GM12865 (cell line): ENCODE measurements around the gene FAM13A.

Experiments
- DNase-seq: peaks from one replicate; pipeline ENCODE4 v3.0.0; 2010; ENCODE audit warnings: low read depth
- H3K4me3 ChIP-seq: 2 replicates; pipeline ENCODE4 v1.5.1; 2011; ENCODE audit warnings: mild to moderate bottlenecking, low read depth, low read length, control low read depth
- TF ChIP-seq, protein P1 (sequence below): IDR thresholded peaks from 2 replicates; pipeline ENCODE4 v1.5.1; 2011; ENCODE audit warnings: low read length, control low read depth, low read depth, inconsistent platforms; ENCODE audit not compliant: insufficient read depth; ENCODE audit errors: missing control alignments

The FAM13A gene

DNA sequence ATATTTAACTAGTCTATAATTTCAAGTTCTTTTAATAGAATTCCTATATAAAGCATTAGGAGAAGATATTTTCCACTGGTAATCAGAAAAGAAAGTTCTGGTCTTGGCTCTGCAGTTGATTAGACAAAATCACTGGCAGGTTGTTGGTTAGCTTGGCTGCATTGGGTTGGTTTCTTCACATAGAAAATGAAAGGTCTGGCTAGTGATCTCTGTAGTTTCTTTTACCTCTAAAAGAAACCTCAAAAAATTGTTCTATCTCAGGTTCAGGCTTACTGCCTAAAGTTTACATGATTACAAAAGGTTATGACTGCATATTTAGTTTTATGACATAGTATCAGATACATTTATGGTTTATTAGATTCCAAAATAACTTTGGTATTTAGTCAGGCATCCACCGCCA is 263.5 kb downstream of the FAM13A start:
- no peak overlapping the region for H3K4me3 ChIP-seq
- TF ChIP-seq, protein P1, sequence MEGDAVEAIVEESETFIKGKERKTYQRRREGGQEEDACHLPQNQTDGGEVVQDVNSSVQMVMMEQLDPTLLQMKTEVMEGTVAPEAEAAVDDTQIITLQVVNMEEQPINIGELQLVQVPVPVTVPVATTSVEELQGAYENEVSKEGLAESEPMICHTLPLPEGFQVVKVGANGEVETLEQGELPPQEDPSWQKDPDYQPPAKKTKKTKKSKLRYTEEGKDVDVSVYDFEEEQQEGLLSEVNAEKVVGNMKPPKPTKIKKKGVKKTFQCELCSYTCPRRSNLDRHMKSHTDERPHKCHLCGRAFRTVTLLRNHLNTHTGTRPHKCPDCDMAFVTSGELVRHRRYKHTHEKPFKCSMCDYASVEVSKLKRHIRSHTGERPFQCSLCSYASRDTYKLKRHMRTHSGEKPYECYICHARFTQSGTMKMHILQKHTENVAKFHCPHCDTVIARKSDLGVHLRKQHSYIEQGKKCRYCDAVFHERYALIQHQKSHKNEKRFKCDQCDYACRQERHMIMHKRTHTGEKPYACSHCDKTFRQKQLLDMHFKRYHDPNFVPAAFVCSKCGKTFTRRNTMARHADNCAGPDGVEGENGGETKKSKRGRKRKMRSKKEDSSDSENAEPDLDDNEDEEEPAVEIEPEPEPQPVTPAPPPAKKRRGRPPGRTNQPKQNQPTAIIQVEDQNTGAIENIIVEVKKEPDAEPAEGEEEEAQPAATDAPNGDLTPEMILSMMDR = no peak
- peak; percentile 21 for DNase-seq

DNA sequence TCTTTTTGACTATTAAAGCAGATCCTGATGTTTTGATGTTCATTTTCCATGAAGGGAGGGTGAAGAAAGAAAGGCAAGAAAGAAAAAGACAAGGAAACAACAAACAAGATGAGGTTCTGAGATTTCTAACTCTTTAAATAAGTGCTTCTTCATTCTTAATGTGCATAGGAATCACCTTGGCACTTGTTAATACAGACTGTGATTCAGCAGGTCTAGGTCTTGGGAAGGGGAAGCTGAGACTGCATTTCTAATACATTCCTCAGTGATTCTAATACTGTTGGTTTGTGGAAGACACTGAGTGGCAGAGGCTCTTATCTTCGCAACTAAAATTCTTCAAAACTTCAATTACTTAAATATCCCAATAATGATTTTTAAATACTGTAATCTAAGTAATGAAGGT is 264.2 kb downstream of the FAM13A start:
- TF ChIP-seq, protein P1 = no peak
- no peak overlapping the region for H3K4me3 ChIP-seq
- DNase-seq = no peak

DNA sequence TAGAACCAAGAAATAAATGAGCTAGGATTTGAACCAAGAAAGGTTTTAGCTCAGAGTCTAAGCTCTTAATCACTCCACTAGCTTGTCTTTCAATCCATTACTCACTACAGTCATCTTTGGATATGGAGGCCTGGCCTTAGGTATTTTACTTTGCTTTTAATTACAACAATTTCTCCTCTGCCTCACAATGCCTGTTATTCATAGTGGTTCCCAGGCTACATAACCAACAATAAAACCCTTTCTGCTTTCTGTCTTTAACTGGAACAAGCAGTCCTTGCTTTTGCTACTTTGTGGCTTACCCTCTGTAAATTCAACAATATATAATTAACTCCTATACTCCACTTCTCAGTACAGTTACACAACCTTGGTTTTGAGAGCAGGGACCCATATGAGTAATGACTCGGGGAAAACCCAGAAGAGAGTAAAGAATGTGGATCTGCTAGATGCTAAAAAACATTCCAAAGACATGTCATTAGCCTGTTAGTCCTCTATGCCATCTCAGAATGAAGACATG is 264.7 kb downstream of the FAM13A start:
- DNase-seq = peak; percentile 32
- no peak overlapping the region for H3K4me3 ChIP-seq
- TF ChIP-seq, protein P1 = no peak

DNA sequence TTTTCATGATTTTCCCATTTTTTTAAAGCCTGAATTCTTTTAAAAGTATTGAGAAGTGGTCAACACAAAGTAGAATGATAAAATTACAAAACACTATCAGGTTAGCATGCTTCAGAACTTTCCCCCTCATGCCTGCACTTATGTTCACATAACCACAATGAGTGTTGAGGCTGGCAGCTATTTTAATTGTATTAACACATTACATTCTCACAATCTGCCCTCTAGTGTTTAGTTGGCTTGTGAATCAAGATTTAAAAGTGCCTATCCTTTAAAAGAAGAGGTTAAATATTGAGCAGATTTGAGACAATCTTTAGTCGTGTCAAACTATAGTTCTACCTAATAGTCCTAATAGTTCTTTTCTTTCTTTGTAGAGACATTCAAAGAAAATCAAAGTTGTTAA is 265.7 kb downstream of the FAM13A start:
- H3K4me3 ChIP-seq = no peak overlapping the region
- TF ChIP-seq, protein P1 = no peak
- DNase-seq = peak; percentile 10

DNA sequence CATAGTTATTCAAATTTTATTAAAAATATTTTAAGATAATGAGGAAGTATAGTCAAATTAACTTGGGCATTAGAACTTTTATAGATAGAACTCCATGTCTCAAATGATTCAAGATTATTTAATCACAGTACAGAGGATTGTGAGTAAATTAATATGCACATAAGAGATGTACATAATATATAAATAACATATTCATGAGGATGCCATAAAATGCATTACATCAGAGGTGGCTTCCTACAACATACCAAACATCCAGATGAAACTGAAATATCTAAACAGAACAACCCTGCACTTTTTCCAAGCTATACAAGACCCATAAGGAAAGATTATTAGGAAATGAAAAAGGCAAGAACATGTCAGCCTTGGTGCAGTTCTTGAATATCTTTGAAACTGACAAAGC is 268.1 kb downstream of the FAM13A start:
- DNase-seq = no peak
- no peak overlapping the region for H3K4me3 ChIP-seq
- TF ChIP-seq, protein P1 = no peak

DNA sequence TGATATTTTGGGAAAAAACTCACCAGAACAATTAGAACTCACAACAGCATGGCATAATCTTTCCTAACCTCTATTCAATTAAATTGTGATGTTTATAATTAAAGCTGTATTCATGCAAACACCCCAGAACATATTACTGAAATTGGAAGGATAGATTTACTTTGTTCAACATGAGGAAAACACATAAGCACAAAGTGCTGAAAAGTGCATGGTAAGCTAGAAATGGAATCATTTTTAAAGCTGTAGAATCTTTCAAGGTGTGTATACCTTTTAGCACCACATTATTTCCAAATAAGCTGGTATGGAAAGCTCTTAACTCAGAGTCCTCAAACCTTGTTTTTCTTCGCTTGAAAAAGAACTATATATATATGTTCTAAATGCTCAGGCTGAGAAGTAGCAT is 268.6 kb downstream of the FAM13A start:
- no peak for DNase-seq
- no peak overlapping the region for H3K4me3 ChIP-seq
- TF ChIP-seq, protein P1 = no peak

DNA sequence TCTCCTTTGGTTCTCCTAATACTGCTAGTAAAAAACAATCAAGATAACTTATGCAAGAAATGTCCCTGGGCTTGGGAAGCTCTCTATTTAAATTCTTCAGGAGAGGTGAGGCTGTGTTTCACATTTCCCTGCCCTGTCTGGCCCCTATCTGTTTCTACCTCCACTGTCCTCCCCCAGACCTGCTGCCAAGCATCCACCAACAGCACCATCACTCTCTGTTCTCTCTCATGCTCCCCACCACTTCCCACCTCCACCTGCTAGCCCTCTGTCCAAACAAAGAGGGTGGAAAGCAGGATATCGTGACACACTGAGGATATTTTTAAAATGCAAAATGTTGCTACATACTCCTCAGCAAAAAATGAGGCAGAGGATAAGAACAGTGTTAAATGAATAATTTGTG is 271.0 kb downstream of the FAM13A start:
- TF ChIP-seq, protein P1 = no peak
- DNase-seq = no peak
- no peak overlapping the region for H3K4me3 ChIP-seq
